NB4 (cell line): ENCODE data around the gene ZNF821.

ENCODE experiments used
- CTCF ChIP-seq: IDR thresholded peaks from one replicate; pipeline ENCODE4 v1.5.1; 2012; ENCODE audit warnings: low read depth, low read length
- MYC ChIP-seq: IDR thresholded peaks from 2 replicates; pipeline ENCODE4 v1.6.1; 2011; ENCODE audit warnings: low read depth, low read length
- POLR2A ChIP-seq: IDR thresholded peaks from 2 replicates; pipeline ENCODE4 v1.6.1; 2011; ENCODE audit warnings: mild to moderate bottlenecking; ENCODE audit not compliant: insufficient read length; ENCODE audit errors: extremely low read depth

DNA sequence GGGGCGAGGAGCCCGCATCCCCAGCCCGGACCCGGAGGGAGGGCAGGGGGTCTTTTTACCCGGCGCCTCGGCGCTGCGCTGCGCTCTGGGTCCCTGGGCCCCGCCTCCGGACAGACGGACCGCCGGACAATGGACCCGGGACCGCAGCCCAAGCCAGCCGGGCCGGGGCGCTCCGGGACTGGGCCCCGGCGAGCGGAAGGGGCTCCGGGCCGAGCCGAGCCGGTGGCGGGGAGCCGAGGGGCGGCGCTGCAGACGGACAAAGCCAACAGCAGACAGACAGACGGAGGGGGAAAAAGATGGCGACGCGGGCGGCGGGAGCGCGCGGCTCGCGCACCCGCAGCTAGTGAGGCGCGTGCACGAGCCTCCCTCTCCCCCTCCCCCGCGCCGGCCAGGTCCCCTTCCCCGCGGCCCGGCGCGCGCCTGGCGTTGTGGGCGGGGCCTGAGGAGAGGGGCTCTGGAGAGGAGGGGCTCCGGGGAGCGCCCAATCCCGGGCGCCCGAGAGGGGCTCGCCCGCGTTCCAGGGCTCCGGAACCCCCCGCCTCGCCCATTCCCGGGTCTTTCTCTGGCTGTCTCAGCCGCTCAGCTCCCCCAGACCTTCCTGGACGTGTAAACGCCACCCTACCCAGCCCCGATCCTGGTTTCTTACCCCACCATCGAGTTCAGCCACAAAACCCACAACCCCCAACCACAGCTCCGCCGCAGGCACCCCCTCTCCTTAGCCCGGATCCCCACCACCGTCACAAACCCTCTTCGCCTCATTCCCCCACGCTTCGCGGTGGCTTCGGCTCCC, at the start of gene ZNF821:
- TF ChIP-seq CTCF: peak; percentile 21
- peak; percentile 32 for TF ChIP-seq POLR2A
- TF ChIP-seq MYC: no peak; the same call in 1 of the 2 replicates
